NOMO-1 (cell line): ENCODE results near the gene PRRT1.
"Not testable (repeated sequence)": the region's sequence is repeated elsewhere in the genome, so short reads cannot be mapped to it uniquely, and the experiment has no call there.

Experiments
- DNase-seq, 2 experiments: peaks; one replicate each; lab custom pipeline; 2025; ENCODE audit not compliant: unreplicated experiment in 2 of 2; lab: John Stamatoyannopoulos, UW

The PRRT1 gene

DNA sequence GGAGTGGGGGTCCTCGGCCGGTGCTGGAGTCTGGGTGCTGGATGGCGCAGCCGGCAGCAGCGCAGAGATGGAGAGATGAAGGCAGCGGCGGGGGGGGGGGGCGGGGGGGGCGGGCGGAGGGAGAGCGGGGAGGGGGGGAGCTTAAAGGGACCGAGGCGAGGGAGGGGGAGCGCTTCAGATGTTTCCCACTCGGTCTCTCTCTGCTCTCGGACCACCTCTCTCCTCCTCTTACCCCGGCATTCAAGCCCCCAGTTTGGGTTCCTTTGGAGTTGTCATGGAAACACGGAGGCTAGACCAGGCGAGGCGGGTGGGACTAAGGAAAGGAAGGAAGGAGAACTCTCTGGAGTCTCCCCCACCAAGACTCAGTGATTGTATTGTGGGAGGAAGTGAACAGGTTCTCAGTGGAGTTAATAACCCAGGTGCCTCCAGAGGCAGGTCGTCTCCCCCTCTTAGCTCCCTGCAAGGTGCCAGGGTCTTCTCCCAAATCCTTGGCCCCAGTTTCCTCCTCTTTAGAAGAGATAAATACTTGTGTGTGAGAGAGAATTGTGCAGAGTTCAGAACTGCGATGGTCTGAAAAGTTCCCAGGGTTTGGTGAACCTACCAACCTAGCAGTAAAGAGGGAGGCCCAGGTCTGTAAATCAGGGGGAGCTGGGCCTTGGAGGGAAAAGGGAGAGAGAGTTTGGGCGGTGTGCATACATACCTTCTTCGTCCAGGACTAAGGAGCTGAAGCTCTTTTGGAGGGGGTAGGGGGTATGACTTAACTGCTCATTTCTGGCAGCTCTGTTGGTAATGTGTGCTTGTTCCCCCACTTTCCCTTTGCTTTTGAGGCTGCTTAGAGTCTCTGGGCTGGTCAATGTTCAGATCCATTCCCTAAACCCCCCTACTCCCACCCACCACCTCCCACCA is at the start of gene PRRT1:
Gene PRRT1 (minus strand): TSS at position 77 of the 906 bp plus-strand sequence. CDS start 112 bp downstream, outside the sequence.
- no peak for DNase-seq

DNA sequence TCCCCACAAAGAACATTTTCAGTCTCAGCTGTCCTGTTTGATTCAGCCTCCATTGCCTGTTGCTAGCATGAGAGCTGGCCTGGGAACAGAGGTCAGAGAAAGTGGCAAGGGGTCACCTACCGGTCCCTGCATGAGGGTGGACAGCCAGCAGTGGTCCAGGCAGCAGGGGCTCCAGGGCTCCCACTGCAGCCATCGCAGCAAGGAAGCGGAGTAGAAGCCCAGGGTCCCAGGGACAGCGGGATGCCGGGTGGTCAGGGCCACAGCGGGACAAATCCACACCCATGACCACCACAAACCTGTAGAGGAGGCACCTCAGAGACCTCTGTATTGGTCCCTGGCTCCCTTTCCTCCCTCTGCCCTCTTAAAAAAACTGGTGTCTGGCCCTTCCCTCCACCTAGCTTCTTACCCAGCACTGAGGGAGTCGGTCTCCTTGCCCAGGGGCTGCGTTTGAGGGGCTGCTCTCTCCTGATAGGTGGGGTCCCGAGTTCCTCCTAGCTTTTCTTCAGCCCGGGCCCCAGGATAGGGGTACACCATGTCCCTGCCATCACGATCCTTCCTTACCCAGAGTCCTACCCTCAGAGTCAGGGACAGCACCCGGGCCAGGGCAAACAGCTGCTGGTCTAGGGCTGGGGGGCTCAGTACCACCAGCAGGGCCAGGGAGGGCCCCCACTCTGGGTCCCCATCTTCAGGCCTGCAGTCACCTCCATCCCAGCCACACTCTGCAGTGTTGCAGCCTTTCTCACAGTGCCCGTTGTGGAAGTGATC is 49.2 kb upstream of the PRRT1 start:
- DNase-seq: no peak

DNA sequence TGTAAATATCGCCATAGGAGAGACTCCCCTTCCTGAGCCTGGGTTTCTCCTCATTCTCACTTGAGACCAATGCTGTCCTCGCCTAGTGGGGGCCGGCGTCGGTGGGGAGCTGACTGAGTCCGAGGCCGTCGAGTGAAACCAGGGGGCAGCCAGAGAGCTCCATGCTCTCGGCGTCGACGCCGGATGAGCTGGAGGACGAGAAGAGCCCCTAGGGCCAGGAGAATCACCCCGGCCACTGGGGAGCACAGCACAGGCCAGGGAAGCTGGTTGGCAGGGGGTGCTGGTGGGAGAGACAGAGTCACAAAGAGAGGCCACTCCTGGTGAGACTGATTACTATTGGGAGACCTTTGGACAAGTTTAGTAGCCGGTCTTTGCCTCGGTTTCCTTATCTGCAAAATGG is 47.1 kb upstream of the PRRT1 start:
- no peak for DNase-seq

DNA sequence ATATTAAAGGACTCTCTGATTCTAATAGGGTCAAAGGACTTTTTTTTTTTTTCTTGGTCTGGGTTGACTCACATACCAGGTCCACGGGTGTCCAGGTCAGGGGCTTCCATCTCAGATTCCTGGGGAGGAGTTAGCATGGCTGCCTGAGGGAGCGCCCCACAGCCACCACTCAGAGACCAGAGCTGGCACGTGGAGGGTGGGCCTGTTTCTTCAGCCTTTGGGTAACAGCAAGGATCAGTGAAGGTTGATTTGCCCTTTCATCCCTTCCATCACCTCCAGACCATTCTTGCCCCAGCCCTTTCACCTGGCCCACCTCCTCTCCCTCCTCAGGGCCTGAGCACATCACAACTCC is 46.6 kb upstream of the PRRT1 start:
- DNase-seq: no peak

DNA sequence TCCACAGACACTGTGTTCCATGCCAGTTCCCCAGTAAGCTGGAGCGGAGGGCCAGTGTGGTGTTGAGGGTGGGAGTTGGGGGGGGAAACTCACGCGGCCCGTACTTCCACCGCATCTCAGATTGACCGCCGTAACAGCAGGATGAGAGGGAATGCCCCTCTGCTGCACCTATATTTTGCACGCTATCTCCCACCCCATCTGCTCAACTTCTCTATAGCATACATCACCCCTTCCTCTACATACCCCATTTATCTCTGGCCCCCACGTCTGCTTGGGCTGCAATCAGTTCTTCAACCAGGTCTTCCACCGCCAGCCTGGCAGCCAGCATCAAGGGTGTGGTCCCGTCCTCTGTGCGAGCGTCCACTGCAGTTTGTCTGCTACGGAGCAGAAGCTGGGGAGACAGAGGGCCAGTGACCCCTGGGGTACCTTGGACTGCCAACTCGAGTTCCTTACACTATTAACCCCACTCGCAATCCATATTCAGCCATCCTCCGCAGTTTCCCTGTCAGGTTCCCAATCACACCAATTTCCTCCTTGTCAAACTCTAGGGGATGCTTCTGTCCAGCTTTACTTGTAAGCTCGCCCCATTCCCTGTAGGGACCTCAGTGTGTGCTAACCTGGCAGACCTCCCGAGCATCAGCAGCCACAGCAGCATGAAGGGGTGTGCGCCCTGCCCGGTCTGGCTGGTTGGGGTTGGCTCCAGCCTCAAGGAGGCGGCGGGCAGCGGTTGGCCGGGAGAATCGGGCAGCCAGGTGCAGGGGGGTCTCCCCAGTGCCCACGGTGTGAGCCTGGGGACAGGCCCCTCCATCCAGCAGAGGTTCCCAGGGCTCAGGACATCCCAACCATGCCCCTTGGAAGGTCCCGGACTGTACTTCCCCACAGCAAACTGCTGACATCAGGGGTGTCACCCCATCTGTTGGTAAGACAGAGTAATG is 45.2 kb upstream of the PRRT1 start:
- DNase-seq: no peak

DNA sequence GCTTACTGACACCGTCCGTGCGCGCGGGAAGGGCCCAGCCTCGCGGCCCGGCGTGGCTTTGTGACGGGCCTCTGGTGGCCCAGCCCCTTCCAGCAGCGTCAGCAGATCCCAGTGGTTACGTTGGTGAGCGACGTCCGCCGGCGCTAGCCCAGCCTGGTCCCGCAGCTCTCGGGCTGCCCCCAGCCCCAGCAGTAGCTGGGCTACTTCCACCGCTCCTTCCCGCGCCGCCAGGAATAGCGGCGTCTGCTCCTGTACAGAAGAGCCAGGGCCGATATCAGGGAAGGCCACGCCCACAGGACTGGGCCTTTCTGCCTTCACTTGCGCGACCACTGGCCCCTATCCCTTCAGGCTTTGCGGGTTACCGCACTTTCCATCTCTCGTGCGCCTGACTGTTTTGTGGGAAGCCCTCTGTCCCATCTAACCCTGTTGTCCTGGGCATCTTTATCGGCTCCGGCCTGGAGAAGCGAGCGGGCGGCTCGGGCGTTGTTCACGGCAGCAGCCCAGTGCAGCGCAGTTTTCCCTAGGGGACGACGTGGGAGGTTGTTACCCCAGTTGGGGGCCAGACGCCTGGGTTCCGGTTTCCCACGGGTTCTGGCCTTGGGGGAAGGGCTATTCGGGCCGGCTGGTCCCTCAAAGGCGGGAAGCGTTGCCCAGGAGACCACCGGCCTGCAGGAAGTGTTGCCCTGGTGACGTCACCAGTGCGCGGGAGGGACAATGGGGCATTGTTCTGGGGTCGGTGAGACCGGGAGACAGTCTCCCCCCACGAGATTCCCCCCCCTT is 44.4 kb upstream of the PRRT1 start:
- peak; percentile 46 to 52 for DNase-seq

DNA sequence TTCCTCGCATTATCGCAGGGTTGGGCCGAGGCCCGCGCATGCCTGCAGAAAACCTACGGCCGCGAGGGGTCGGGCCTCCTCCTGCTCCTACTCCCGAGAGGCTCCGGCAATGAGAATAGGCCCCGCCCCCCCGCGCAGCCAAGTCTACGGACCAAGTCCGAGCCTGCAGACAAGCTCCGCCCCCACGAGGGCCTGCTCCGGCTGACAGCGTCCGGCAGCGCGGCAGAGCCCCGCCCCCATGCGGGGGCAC is 43.8 kb upstream of the PRRT1 start:
- peak; percentile 98 to 99 for DNase-seq

DNA sequence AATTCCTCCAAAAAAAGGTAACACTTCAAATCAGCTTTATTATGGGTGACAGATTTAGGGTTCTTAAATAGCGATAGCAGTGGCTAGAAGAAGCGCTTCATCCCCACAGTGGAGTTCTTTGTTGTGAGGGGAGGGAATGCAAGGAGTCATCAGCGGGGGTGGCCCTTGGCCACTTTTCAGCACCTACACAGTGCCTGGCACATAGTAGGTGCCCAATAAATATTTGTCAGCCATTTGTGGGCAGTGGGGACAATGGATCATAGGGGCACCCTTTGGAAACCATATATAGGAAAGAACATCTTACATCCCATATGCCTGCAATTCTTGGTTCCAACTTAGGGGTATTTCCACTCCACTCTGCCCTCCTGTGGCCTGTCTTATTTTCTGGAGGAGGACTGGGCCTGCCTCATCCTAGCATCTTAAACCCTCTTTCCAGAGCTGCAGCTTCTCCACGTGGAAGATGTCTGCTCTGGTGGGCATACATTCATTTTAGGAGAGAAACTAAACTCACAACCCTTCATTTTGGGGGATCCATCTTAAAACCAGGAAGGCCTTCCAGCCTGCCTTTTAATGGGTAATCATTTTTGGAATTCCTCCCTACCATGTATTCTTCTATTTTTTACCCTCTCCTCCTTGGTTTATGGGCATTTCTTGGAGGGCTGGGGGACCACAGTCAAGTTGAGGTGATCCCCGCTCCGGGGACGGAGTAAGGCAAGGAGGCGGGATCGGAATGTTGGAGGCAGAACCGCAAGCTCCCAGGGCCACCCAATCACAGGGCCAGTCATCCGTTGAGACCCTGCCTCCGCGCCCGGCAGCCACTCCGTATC is 43.3 kb upstream of the PRRT1 start:
- DNase-seq: peak; percentile 31 to 62

DNA sequence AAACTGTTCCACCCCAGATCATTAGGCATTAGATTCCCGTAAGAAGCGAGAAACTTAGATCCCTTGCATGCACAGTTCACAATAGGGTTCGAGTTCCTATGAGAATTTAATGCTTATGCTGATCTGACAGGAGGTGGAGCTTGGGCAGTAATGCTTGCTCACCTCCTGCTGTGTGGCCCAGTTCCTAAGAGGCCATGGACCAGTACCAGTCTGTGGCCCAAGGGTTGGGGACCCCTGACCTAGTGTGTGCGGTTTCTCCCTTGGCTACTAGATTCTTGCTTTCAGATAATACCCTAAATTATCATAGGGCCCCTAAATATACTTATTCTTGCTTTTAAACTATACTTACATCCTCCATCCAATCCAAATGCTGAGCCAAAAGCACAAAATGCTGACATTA is 42.6 kb upstream of the PRRT1 start:
- no peak for DNase-seq

DNA sequence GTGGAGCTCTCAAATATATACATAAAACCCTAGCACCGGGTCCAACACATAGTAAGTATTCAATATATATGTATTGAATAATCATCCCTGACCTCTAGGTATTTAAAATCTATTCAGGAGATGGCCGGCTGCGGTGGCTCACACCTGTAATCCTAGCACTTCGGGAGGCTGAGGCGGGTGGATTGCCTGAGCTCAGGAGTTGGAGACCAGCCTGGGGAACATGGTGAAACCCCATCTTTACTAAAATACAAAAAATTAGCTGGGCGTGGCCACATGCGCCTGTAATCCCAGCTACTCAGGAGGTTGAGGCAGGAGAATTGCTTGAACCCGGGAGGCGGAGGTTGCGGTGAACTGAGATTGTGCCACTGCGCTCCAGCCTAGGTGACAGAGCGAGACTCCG is 41.4 kb upstream of the PRRT1 start:
- DNase-seq: not testable (repeated sequence)

DNA sequence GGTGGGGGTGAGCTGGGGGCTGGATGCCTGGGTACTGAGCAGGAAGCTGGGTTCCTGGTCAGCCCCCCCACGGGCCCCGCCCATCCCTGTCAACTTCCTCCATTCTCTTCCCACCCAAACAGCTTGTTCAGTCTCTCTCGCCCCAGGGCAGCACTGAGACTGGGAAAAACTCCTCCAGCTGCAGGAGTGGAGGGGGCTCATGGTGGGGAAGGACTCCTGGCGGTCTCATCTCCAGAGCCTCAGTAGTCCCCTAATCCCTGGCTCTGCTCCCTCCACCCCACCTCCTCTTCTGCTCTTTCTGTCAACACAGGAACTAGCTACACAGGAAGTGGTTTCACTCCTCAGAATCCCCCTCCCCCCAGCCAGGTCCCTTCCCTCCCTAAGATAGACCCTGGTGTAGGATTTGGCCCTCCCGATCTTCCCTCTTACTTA is 40.9 kb upstream of the PRRT1 start, which contains the start of gene GPSM3:
Gene GPSM3 (minus strand): TSS at position 36 of the 432 bp plus-strand sequence. CDS start 130 bp downstream, outside the sequence.
- peak; percentile 73 to 77 for DNase-seq

DNA sequence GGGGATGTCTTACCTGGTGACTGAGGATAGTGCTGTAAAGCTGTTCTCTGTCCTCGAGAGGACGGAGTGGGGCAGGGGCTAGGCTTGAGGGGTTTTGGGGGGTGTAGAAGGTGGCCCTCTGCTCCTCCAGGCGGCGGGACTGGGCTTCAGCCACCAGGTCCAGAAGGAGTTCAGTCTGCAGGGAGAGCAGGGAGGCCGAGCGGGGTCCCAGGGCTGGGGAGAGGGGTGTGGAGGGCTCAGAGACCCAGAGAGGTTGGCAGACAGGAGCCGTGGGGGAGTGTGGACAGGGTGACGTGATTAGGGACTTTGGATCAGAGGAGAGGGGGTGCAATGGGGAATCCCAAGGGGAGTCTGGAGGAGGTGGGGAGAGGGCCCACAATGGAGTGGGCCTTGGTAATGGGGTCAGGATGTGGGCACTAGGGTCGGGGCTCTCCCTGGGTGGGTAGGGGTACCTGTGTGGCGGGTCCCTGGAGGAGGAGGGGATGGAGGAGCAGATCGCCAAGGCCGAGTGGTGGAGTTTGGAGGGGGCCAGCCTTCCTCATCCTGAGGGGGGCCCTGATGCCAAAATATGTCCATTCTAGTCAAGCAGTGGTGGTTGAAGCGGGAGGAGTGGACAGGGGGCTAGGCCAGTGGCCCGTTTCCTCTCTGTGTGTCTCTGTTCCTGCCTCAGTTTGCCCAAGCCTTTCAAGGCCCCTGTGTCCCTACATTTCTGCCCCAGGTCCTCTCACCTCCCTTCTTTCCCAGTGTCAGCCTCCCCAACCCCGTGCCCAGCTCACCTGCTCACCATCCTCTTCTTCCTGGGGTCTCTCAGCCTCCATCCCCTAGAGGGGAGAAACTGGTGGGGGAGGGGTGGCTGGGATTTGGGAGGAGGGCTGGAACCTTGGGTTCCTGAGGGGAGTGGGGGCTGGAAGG is 40.2 kb upstream of the PRRT1 start:
- no peak for DNase-seq

DNA sequence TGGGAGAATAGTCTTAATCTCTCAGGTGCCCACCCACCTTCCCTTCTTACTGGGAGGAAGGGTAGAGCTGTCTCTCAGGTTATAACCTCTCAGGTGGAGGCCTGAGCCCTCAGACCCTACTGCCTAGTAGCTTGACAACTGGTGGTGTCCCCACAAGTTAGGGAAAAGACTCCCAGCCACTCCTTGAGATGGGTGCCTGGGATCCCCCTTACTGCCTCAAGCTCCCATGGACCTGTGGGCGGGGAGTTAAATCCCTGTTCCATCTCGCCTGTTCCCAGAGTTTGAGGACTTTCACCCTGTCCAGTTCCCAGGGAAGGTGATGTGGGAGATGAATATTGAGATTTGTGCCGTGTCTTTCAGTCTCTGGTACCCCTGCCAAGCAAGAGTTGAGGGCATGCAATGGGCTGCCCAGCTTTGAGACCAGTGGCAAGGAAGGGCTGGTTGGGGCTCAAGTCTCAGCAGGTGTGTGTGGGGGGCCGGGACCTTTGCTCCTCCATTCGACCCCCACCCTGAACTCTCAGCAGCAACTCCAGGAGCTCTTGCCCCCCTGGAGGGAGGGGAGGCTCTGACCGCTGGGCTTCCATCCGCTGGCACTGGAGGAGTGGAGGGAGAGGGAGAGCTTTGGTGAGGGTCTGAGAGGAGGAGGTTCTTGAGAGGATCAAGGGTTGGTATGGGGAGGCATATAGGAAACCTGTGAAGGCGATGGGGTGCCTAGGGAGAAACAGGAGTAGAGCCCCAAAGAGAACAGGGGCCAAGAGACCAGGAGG is 39.4 kb upstream of the PRRT1 start:
- DNase-seq: no peak

DNA sequence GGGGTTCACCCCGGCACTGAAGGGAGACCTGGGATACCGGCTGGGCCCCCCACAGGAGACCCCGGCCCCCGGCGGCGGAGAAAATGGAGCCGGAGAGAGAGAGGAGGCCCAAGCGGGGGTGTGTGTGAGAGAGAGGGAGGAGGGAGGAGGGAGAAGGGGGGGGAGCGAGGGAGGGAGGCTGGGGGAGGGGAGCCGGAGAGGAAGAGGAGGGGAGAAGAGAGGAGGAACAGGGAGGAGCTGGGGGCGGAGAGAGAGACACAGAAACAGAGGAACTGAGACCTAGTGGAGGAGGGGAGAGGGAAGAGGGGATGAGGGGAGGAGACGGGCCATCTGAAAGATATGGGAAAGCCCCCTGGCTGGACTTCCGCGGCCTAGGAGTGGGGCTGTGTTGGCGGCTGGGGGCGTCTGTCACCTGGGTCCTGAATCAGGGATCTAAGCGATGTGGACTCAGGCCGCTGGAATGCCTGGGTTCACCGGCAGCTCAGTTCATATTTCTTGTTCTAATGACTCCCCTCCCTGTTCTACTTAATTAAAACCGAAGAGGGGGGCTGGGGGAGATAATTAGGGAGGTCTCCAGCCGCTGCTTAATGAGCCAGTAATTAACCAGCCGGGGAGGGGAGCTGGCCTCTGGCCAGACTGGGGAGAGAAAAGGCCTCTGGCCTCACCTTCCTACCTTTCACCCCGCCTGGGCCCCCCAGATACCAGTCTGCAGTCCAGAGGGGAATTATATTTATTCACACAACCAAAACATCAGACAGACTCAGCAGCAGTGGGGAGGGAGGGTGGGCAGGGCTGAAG is 38.5 kb upstream of the PRRT1 start, which contains the start of gene PBX2:
Gene PBX2 (minus strand): TSS at position 149 of the 798 bp plus-strand sequence. CDS start 287 bp downstream, outside the sequence.
- peak; percentile 87 to 91 for DNase-seq

DNA sequence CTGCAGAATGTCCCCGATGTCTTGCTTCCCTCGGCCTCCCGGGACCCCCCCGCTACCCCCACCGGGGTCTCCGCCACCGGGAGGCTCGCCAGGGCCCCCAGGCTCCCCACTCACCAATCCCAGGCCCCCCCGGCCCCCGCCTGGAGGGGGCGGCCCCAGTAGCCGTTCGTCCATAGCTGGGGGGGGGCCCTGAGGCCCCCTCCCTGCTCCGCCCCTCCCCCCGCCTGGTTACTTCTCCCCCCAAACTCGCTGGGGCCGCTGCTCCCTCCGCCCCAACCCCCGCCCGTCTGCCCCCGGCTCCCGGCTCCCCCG is 38.0 kb upstream of the PRRT1 start:
- no peak for DNase-seq

DNA sequence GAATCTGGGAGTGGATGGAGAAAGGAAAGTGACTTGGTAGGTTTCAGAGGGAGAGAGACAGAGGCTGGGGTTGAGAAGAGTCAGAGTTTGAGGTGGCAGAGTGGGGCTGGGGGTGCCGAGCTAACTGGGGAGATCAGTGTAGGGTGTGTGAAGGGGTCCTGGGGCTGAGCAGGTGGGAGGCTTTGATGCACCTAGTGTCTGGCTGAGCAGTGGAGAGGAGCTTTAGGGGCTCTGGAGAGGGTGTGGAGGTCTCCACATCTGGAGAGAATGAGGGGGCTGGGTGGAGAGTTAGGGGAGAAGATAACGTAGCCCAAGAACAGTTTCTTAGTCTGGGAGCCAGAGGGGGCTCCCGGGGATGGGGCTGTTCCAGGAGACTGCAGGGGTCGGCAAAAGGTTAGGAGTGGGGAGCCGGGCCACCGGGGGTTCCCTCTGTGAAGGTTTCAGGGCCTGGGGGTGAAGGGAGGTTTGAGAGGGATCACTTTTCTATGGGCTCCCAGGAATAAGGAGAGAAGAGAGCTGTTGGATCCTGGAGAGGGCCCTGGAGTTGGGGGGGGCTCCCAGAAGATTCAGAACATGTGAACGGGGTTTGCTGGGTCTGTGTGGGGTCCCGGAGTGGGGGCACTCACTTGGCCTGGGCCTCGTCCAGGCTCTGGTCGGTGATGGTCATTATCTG is 37.5 kb upstream of the PRRT1 start:
- DNase-seq: no peak
